Measurements from ENCODE around the gene DMPK.
"Not testable (repeated sequence)": the region's sequence is repeated elsewhere in the genome, so short reads cannot be mapped to it uniquely, and the experiment has no call there.

Gene DMPK

GRCh38 chr19:45804140-45804958, 22.1 kb upstream of the DMPK start:
- DNase-seq: no peak
- Mint-ChIP-seq H3K36me3 (no peaks in the 10 kb centered on the region), H3K4me3 (no peak overlapping the region), H3K9me3 (no peaks in the 10 kb centered on the region), H3K27ac (no peak overlapping the region), H3K4me1 (peaks cover 2% of the 10 kb centered on the region), H3K27me3 (peaks cover 72% of the 10 kb centered on the region)
- CTCF ChIA-PET: interaction anchor here (0.7 to 1.3 kb wide), 5 partner anchors 12 to 35 kb away, joined by 3 to 5 read pairs (median 3); partner anchors contain the start of gene SIX5

GRCh38 chr19:45801603-45802175, 19.4 kb upstream of the DMPK start:
- no peaks in the 10 kb centered on the region for H3K36me3 Mint-ChIP-seq
- CTCF ChIA-PET: interaction anchor here (0.7 to 1.5 kb wide), 2 partner anchors 15 to 33 kb away, joined by 3 to 4 read pairs; partner anchors contain the start of gene SIX5
- no peak overlapping the region for H3K4me3 Mint-ChIP-seq
- H3K27ac Mint-ChIP-seq: no peak overlapping the region
- no peaks in the 10 kb centered on the region for H3K9me3 Mint-ChIP-seq
- no peak for DNase-seq
- H3K4me1 Mint-ChIP-seq: peaks cover 5% of the 10 kb centered on the region
- peaks cover 96% of the 10 kb centered on the region for H3K27me3 Mint-ChIP-seq

GRCh38 chr19:45800070-45800553, 17.8 kb upstream of the DMPK start:
- Mint-ChIP-seq H3K27ac (no peak overlapping the region), H3K4me1 (peaks cover 5% of the 10 kb centered on the region)

GRCh38 chr19:45799541-45799940, 17.3 kb upstream of the DMPK start:
- H3K4me3 Mint-ChIP-seq, H3K4me1 Mint-ChIP-seq, H3K36me3 Mint-ChIP-seq, H3K27ac Mint-ChIP-seq, H3K9me3 Mint-ChIP-seq, DNase-seq: not testable (repeated sequence)
- peaks cover 97% of the 10 kb centered on the region for H3K27me3 Mint-ChIP-seq
- CTCF ChIA-PET: interaction anchor here (0.6 to 5.1 kb wide), 15 partner anchors 10 to 264 kb away, joined by 3 to 92 read pairs (median 4); partner anchors contain the start of genes DMPK and SIX5

More at GRCh38 chr19:45800070-45800553, 17.8 kb upstream of the DMPK start:
- Mint-ChIP-seq H3K36me3 (no peaks in the 10 kb centered on the region), H3K27me3 (peaks cover 97% of the 10 kb centered on the region), H3K9me3 (no peaks in the 10 kb centered on the region), H3K4me3 (no peak overlapping the region)
- DNase-seq: no peak
- CTCF ChIA-PET: interaction anchor here (0.9 to 5.1 kb wide), 10 partner anchors 10 to 83 kb away, joined by 3 to 92 read pairs (median 4); partner anchors contain the start of genes DMPK and SIX5

GRCh38 chr19:45798995-45799517, 16.8 kb upstream of the DMPK start:
- CTCF ChIA-PET: interaction anchor here (0.6 to 5.1 kb wide), 17 partner anchors 9 to 264 kb away, joined by 3 to 92 read pairs (median 3); partner anchors contain the start of genes DMPK and SIX5
- no peaks in the 10 kb centered on the region for H3K36me3 Mint-ChIP-seq
- peak overlapping the region; percentile 28 for H3K27ac Mint-ChIP-seq
- DNase-seq: peak; percentile 72
- peaks cover 6% of the 10 kb centered on the region for H3K4me1 Mint-ChIP-seq
- no peaks in the 10 kb centered on the region for H3K9me3 Mint-ChIP-seq
- no peak overlapping the region for H3K4me3 Mint-ChIP-seq
- peaks cover 97% of the 10 kb centered on the region for H3K27me3 Mint-ChIP-seq

GRCh38 chr19:45794627-45795026, 12.3 kb upstream of the DMPK start:
- peaks cover 37% of the 10 kb centered on the region for H3K4me1 Mint-ChIP-seq
- no peak overlapping the region for H3K4me3 Mint-ChIP-seq
- no peak overlapping the region for H3K27ac Mint-ChIP-seq
- peaks cover 81% of the 10 kb centered on the region for H3K27me3 Mint-ChIP-seq
- peaks cover 7% of the 10 kb centered on the region for H3K36me3 Mint-ChIP-seq
- CTCF ChIA-PET: interaction anchor here (0.7 to 1.6 kb wide), 4 partner anchors 16 to 216 kb away, joined by 3 to 4 read pairs (median 3); no protein-coding TSS in a partner anchor
- H3K9me3 Mint-ChIP-seq: no peaks in the 10 kb centered on the region
- no peak for DNase-seq

GRCh38 chr19:45793876-45794275, 11.6 kb upstream of the DMPK start:
- H3K27ac Mint-ChIP-seq: no peak overlapping the region
- H3K4me3 Mint-ChIP-seq: peak overlapping the region; percentile 47
- DNase-seq: no peak
- H3K4me1 Mint-ChIP-seq: peaks cover 33% of the 10 kb centered on the region
- H3K9me3 Mint-ChIP-seq: no peaks in the 10 kb centered on the region
- H3K36me3 Mint-ChIP-seq: peaks cover 15% of the 10 kb centered on the region
- peaks cover 81% of the 10 kb centered on the region for H3K27me3 Mint-ChIP-seq
- CTCF ChIA-PET: interaction anchor here (1.6 kb wide), 1 partner anchor 20 kb away, joined by 4 read pairs; no protein-coding TSS in a partner anchor

- H3K27me3 Mint-ChIP-seq: peaks cover 81% of the 10 kb centered on the region
These were observed 10.9 kb upstream of the DMPK start for GRCh38 chr19:45793178-45793564.

GRCh38 chr19:45792470-45793177, 10.3 kb upstream of the DMPK start, which contains the start of gene DMWD:
TSS of gene DMWD (minus strand) at chr19:45792845. CDS start at chr19:45792756, 89 bp downstream.
- H3K36me3 Mint-ChIP-seq: peaks cover 27% of the 10 kb centered on the region
- peak within 1 kb of the TSS; percentile 76 for H3K27ac Mint-ChIP-seq
- H3K4me3 Mint-ChIP-seq: peak within 1 kb of the TSS; percentile 82
- H3K27me3 Mint-ChIP-seq: peaks cover 81% of the 10 kb centered on the region
- CTCF ChIA-PET: interaction anchor here (0.7 kb wide), 1 partner anchor 19 kb away, joined by 4 read pairs; no protein-coding TSS in a partner anchor
- no peaks in the 10 kb centered on the region for H3K9me3 Mint-ChIP-seq
- peaks cover 32% of the 10 kb centered on the region for H3K4me1 Mint-ChIP-seq
- DNase-seq: peak; percentile 100

More at GRCh38 chr19:45793178-45793564, 10.9 kb upstream of the DMPK start:
- no peak overlapping the region for H3K27ac Mint-ChIP-seq
- no peaks in the 10 kb centered on the region for H3K9me3 Mint-ChIP-seq
- H3K36me3 Mint-ChIP-seq: peaks cover 22% of the 10 kb centered on the region
- CTCF ChIA-PET: interaction anchor here (0.7 kb wide), 1 partner anchor 18 kb away, joined by 4 read pairs; no protein-coding TSS in a partner anchor
- H3K4me3 Mint-ChIP-seq: peak overlapping the region; percentile 76
- no peak for DNase-seq
- H3K4me1 Mint-ChIP-seq: peaks cover 32% of the 10 kb centered on the region

GRCh38 chr19:45791744-45792469, 9.6 kb upstream of the DMPK start:
- CTCF ChIA-PET: no interaction called here
- peak; percentile 36 for DNase-seq
- H3K4me3 Mint-ChIP-seq: peak overlapping the region; percentile 82
- no peaks in the 10 kb centered on the region for H3K9me3 Mint-ChIP-seq
- H3K36me3 Mint-ChIP-seq: peaks cover 34% of the 10 kb centered on the region
- H3K27me3 Mint-ChIP-seq: peaks cover 83% of the 10 kb centered on the region
- H3K4me1 Mint-ChIP-seq: peaks cover 32% of the 10 kb centered on the region
- peak overlapping the region; percentile 76 for H3K27ac Mint-ChIP-seq

- peaks cover 32% of the 10 kb centered on the region for H3K4me1 Mint-ChIP-seq
- peak; percentile 63 for DNase-seq
- H3K36me3 Mint-ChIP-seq: peaks cover 41% of the 10 kb centered on the region
- no peaks in the 10 kb centered on the region for H3K9me3 Mint-ChIP-seq
- H3K27ac Mint-ChIP-seq: peak overlapping the region; percentile 12
- CTCF ChIA-PET: interaction anchor here (1.3 to 1.4 kb wide), 2 partner anchors 8 to 12 kb away, joined by 3 to 4 read pairs; no protein-coding TSS in a partner anchor
- peaks cover 82% of the 10 kb centered on the region for H3K27me3 Mint-ChIP-seq
- peak overlapping the region; percentile 82 for H3K4me3 Mint-ChIP-seq
These were observed 8.7 kb upstream of the DMPK start for GRCh38 chr19:45790942-45791341.

GRCh38 chr19:45789035-45789786, 6.9 kb upstream of the DMPK start:
- no peak overlapping the region for H3K4me3 Mint-ChIP-seq
- peaks cover 32% of the 10 kb centered on the region for H3K4me1 Mint-ChIP-seq
- H3K27ac Mint-ChIP-seq: no peak overlapping the region
- H3K27me3 Mint-ChIP-seq: peaks cover 78% of the 10 kb centered on the region
- no peak for DNase-seq
- CTCF ChIA-PET: interaction anchor here (1.3 to 2.0 kb wide), 2 partner anchors 10 kb away, joined by 4 to 6 read pairs; no protein-coding TSS in a partner anchor
- H3K36me3 Mint-ChIP-seq: peaks cover 41% of the 10 kb centered on the region
- no peaks in the 10 kb centered on the region for H3K9me3 Mint-ChIP-seq
